SK-N-SH (cell line): ENCODE data around the gene KRT81. TPM values are rescaled to one million over a fixed set of nuclear protein-coding genes. Genes with fewer than 3 reads are reported as not detected.

Source experiments
- CTCF ChIA-PET: fragments of 300-600, 350-600 bp; formaldehyde crosslinking; extraction: SDS; loops from one replicate; lab custom pipeline; 2021; lab: Yijun Ruan, JAX
- POLR2A ChIA-PET: fragments of 350-600 bp; sonication (Branson Sonifier 250); formaldehyde crosslinking; extraction: SDS; loops from one replicate; lab custom pipeline; 2020; ENCODE audit warnings: antibody characterized with exemption, inconsistent platforms; lab: Yijun Ruan, JAX
- DNase-seq: peaks from one replicate; pipeline ENCODE4 v3.0.0; 2012
- H2AFZ ChIP-seq: fragments of 200-600 bp; sonication (generic); 2 replicates; pipeline ENCODE4 v1.8.1; 2016; ENCODE audit warnings: antibody characterized with exemption, mild to moderate bottlenecking, low read depth
- H3F3A ChIP-seq: fragments of 200-600 bp; sonication (generic); replicated peaks from 2 replicates; pipeline ENCODE3; 2016; ENCODE audit warnings: antibody characterized with exemption, mild to moderate bottlenecking; ENCODE audit not compliant: insufficient read depth
- H3K27ac ChIP-seq, 2 experiments: fragments of 200-500 bp in 1 of 2; fragments of 200-600 bp in 1 of 2; sonication (Bioruptor generic) in 1 of 2; sonication (generic), shearing (Covaris generic) in 1 of 2; 2 replicates each; pipeline versions ENCODE4 v1.5.1 to v1.6.1; 2014 to 2016; ENCODE audit warnings: low read depth in 2 of 2, inconsistent platforms in 1 of 2, low read length in 1 of 2, mild to moderate bottlenecking in 1 of 2, mixed read lengths in 1 of 2
- H3K27me3 ChIP-seq: fragments of 200-600 bp; sonication (generic), shearing (Covaris generic); 2 replicates; pipeline ENCODE4 v1.6.1; 2016; ENCODE audit warnings: mixed run types; ENCODE audit not compliant: insufficient read depth
- H3K36me3 ChIP-seq, 2 experiments: fragments of 200-500 bp in 1 of 2; fragments of 200-600 bp in 1 of 2; sonication (Bioruptor generic) in 1 of 2; sonication (generic) in 1 of 2; replicated peaks in 1 of 2; 2 replicates each; pipeline versions ENCODE3 to v1.5.1; 2014 to 2016; ENCODE audit warnings: low read length in 1 of 2, mild to moderate bottlenecking in 1 of 2; ENCODE audit not compliant: insufficient read depth in 2 of 2, control insufficient read depth in 1 of 2
- H3K4me1 ChIP-seq, 2 experiments: fragments of 200-500 bp in 1 of 2; fragments of 200-600 bp in 1 of 2; sonication (Bioruptor generic) in 1 of 2; sonication (generic), shearing (Covaris generic) in 1 of 2; 2 replicates each; pipeline versions ENCODE4 v1.5.1 to v1.6.1; 2014 to 2016; ENCODE audit warnings: low read depth in 1 of 2, low read length in 1 of 2, mixed run types in 1 of 2; ENCODE audit not compliant: insufficient read depth in 2 of 2, control insufficient read depth in 1 of 2
- H3K4me2 ChIP-seq: fragments of 200-600 bp; sonication (generic), shearing (Covaris generic); 2 replicates; pipeline ENCODE4 v1.6.1; 2017; ENCODE audit warnings: mixed run types
- H3K4me3 ChIP-seq, 2 experiments: fragments of 200-500 bp in 1 of 2; fragments of 200-600 bp in 1 of 2; sonication (Bioruptor generic) in 1 of 2; sonication (generic), shearing (Covaris generic) in 1 of 2; 2 replicates each; pipeline versions ENCODE4 v1.5.1 to v1.8.1; 2014 to 2016; ENCODE audit warnings: low read depth in 2 of 2, inconsistent platforms in 1 of 2, low read length in 1 of 2, mild to moderate bottlenecking in 1 of 2, mixed read lengths in 1 of 2, moderate library complexity in 1 of 2
- H3K79me2 ChIP-seq: fragments of 200-600 bp; sonication (generic); 2 replicates; pipeline ENCODE4 v1.8.1; 2017; ENCODE audit warnings: mild to moderate bottlenecking; ENCODE audit not compliant: insufficient read depth
- H3K9ac ChIP-seq: fragments of 200-600 bp; sonication (generic); 2 replicates; pipeline ENCODE4 v1.6.1; 2017; ENCODE audit warnings: mixed run types
- H3K9me2 ChIP-seq: fragments of 200-600 bp; sonication (generic); 2 replicates; pipeline ENCODE4 v1.6.1; 2017; ENCODE audit warnings: mixed run types
- H3K9me3 ChIP-seq: fragments of 200-600 bp; sonication (generic); 2 replicates; pipeline ENCODE4 v1.6.1; 2017; ENCODE audit warnings: mixed run types, mild to moderate bottlenecking, moderate library complexity
- H4K20me1 ChIP-seq: fragments of 200-600 bp; sonication (generic); 2 replicates; pipeline ENCODE4 v1.6.1; 2017; ENCODE audit warnings: mild to moderate bottlenecking, mixed run types; ENCODE audit not compliant: insufficient read depth
- ELF1 ChIP-seq: IDR thresholded peaks from 2 replicates; pipeline ENCODE4 v1.4.0; 2012
- EP300 ChIP-seq, 2 experiments: IDR thresholded peaks; 2 replicates each; pipeline versions ENCODE4 v1.4.0 to v1.6.1; 2012; ENCODE audit warnings: borderline replicate concordance in 1 of 2, low read depth in 1 of 2, low read length in 1 of 2
- GATA2 ChIP-seq: sonication (generic); formaldehyde crosslinking; IDR thresholded peaks from 2 replicates; pipeline ENCODE4 v1.5.0; 2020; ENCODE audit warnings: mild to moderate bottlenecking, missing genetic modification reagents
- MEF2A ChIP-seq: IDR thresholded peaks from 2 replicates; pipeline ENCODE4 v1.4.0; 2012; ENCODE audit warnings: low read depth, borderline replicate concordance
- MXI1 ChIP-seq: IDR thresholded peaks from 2 replicates; pipeline ENCODE4 v1.6.1; 2012; ENCODE audit warnings: mild to moderate bottlenecking, low read depth, low read length, improper control_type of control experiment
- NRF1 ChIP-seq: IDR thresholded peaks from 2 replicates; pipeline ENCODE4 v1.6.1; 2012; ENCODE audit warnings: low read depth, mild to moderate bottlenecking, low read length
- POLR2AphosphoS5 ChIP-seq: IDR thresholded peaks from 2 replicates; pipeline ENCODE4 v1.6.1; 2012; ENCODE audit warnings: low read depth, low read length
- RAD21 ChIP-seq: IDR thresholded peaks from 2 replicates; pipeline ENCODE4 v1.6.1; 2012; ENCODE audit warnings: mild to moderate bottlenecking, low read length
- RCOR1 ChIP-seq: fragments of 150-350 bp; IDR thresholded peaks from 2 replicates; pipeline ENCODE4 v1.6.1; 2017; ENCODE audit warnings: antibody characterized with exemption, low read length
- RXRA ChIP-seq: IDR thresholded peaks from 2 replicates; pipeline ENCODE4 v1.4.0; 2012; ENCODE audit warnings: low read depth, mild to moderate bottlenecking, borderline replicate concordance
- SMC3 ChIP-seq: IDR thresholded peaks from 2 replicates; pipeline ENCODE4 v1.6.1; 2012; ENCODE audit warnings: low read depth, low read length, improper control_type of control experiment
- TCF12 ChIP-seq: IDR thresholded peaks from 2 replicates; pipeline ENCODE4 v1.4.0; 2012
- WGBS: methylation state at CpG from one replicate; pipeline ENCODE4 v1.1.6; 2017; ENCODE audit warnings: low lambda C conversion rate; 5-methylcytosine and 5-hydroxymethylcytosine counted together
- polyA plus RNA-seq, 3 experiments: library from polyadenylated mRNA; depleted of rRNA; stranded (reverse); fragments of >200 nt; gene quantifications; 2 replicates each; pipeline ENCODE4 v1.2.3, GENCODE V29; 2012
- TF ChIP-seq, protein P1 (sequence below): IDR thresholded peaks from 2 replicates; pipeline ENCODE4 v1.4.0; 2012; ENCODE audit warnings: low read depth
- TF ChIP-seq, protein P2 (sequence below): IDR thresholded peaks from 2 replicates; pipeline ENCODE4 v1.4.0; 2012; ENCODE audit warnings: low read depth, borderline replicate concordance
- TF ChIP-seq, protein P3 (sequence below): IDR thresholded peaks from 2 replicates; pipeline ENCODE4; 2012
- TF ChIP-seq, protein P4 (sequence below): fragments of 150-350 bp; IDR thresholded peaks from 2 replicates; pipeline ENCODE4 v1.6.1; 2017; ENCODE audit warnings: antibody characterized with exemption, low read length, low read depth, borderline replicate concordance
- TF ChIP-seq, protein P5 (sequence below): IDR thresholded peaks from 2 replicates; pipeline ENCODE4 v1.4.0; 2012; ENCODE audit warnings: low read depth, borderline replicate concordance
- TF ChIP-seq, protein P6 (sequence below): fragments of 150-350 bp; IDR thresholded peaks from 2 replicates; pipeline ENCODE4 v1.6.1; 2016; ENCODE audit warnings: mild to moderate bottlenecking, low read depth, low read length

The KRT81 gene
- polyA plus RNA-seq, 1 of the 3 experiments (the other 2 are of a cell fraction), result 1.9 TPM

DNA sequence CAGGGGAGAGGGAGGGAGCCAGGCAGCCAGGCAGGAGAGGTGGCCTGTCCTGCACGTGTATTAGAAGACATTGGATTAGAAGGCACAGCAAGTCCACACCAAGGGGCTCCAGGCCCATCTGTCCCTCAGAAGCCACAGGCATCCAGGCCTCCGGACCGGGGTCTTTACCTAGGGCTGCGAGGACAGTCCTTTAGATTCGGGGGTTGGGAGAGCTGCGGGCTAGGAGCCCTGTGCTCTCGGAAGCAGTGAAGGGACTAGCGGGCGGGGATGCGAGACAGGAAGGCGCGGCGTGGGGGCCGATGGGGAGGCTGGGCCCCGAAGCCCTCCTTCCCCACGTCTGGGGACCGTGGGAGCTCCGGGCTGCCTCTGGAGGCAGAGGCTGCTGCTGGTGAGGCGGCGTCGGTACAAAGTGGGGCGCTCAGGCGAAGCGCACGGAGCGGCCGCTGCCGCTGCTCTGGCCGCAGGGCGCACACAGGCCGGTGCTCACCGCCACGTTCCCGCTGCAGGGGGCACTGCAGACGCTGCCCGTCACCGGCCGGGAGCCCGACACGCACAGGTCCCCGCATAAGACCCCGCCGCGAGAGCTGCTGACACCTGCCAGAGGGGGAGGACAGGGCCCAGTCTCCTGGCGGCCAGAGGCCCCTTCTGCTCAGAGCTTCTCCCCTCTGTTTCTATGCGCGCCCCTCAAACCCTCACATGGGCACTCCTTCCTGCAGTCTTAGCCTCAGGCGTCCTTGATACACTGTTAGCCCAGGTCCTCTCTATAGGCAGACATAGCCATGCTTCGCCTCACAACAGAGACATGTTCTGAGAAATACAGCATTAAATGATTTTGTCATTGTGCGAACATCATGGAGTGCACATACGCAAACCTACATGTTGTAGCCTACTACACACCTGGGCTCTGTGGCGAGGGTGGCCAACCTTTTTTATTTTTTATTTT is 41.0 kb downstream of the KRT81 start:
- 95% methylated on average over 25 of the region's 52 CpGs for WGBS
- Histone ChIP-seq H3K36me3 (no peaks in the 10 kb centered on the region), H3K9me2 (no peaks in the 10 kb centered on the region), H3K4me1 (peaks cover under 1 to 15% of the 10 kb centered on the region in 2 experiments; a peak in 3 of 4 replicates), H3K4me2 (no peak overlapping the region), H3K9ac (no peak overlapping the region), H3K79me2 (no peaks in the 10 kb centered on the region), H4K20me1 (no peaks in the 10 kb centered on the region), H2AFZ (no peak overlapping the region), H3F3A (peaks cover 3% of the 10 kb centered on the region), H3K4me3 (no peak overlapping the region), H3K9me3 (no peaks in the 10 kb centered on the region), H3K27me3 (no peaks in the 10 kb centered on the region), H3K27ac (no peak overlapping the region)
- TF ChIP-seq, protein P1, sequence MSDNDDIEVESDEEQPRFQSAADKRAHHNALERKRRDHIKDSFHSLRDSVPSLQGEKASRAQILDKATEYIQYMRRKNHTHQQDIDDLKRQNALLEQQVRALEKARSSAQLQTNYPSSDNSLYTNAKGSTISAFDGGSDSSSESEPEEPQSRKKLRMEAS, result no peak
- TF ChIP-seq, protein P2, sequence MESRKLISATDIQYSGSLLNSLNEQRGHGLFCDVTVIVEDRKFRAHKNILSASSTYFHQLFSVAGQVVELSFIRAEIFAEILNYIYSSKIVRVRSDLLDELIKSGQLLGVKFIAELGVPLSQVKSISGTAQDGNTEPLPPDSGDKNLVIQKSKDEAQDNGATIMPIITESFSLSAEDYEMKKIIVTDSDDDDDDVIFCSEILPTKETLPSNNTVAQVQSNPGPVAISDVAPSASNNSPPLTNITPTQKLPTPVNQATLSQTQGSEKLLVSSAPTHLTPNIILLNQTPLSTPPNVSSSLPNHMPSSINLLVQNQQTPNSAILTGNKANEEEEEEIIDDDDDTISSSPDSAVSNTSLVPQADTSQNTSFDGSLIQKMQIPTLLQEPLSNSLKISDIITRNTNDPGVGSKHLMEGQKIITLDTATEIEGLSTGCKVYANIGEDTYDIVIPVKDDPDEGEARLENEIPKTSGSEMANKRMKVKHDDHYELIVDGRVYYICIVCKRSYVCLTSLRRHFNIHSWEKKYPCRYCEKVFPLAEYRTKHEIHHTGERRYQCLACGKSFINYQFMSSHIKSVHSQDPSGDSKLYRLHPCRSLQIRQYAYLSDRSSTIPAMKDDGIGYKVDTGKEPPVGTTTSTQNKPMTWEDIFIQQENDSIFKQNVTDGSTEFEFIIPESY, result no peak
- no peak for TF ChIP-seq RAD21
- TF ChIP-seq, protein P3, sequence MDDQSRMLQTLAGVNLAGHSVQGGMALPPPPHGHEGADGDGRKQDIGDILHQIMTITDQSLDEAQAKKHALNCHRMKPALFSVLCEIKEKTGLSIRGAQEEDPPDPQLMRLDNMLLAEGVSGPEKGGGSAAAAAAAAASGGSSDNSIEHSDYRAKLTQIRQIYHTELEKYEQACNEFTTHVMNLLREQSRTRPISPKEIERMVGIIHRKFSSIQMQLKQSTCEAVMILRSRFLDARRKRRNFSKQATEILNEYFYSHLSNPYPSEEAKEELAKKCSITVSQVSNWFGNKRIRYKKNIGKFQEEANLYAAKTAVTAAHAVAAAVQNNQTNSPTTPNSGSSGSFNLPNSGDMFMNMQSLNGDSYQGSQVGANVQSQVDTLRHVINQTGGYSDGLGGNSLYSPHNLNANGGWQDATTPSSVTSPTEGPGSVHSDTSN, result no peak
- TF ChIP-seq NRF1, result no peak
- no peak for TF ChIP-seq ELF1
- TF ChIP-seq, protein P4, sequence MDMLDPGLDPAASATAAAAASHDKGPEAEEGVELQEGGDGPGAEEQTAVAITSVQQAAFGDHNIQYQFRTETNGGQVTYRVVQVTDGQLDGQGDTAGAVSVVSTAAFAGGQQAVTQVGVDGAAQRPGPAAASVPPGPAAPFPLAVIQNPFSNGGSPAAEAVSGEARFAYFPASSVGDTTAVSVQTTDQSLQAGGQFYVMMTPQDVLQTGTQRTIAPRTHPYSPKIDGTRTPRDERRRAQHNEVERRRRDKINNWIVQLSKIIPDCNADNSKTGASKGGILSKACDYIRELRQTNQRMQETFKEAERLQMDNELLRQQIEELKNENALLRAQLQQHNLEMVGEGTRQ, result no peak
- no peak for TF ChIP-seq SMC3
- no peak for TF ChIP-seq RCOR1
- TF ChIP-seq MXI1, result no peak
- TF ChIP-seq, protein P5, sequence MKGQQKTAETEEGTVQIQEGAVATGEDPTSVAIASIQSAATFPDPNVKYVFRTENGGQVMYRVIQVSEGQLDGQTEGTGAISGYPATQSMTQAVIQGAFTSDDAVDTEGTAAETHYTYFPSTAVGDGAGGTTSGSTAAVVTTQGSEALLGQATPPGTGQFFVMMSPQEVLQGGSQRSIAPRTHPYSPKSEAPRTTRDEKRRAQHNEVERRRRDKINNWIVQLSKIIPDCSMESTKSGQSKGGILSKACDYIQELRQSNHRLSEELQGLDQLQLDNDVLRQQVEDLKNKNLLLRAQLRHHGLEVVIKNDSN, result no peak
- no peak for TF ChIP-seq GATA2 (CRISPR knock-in tag)
- TF ChIP-seq TCF12, result no peak
- no peak for TF ChIP-seq EP300 (IDR thresholded peaks at IDR 0.05; ENCODE audit: borderline replicate concordance in 1 of 2, low read depth in 1 of 2, low read length in 1 of 2)
- TF ChIP-seq POLR2AphosphoS5, result no peak
- no peak for TF ChIP-seq MEF2A
- TF ChIP-seq RXRA, result no peak
- TF ChIP-seq, protein P6, sequence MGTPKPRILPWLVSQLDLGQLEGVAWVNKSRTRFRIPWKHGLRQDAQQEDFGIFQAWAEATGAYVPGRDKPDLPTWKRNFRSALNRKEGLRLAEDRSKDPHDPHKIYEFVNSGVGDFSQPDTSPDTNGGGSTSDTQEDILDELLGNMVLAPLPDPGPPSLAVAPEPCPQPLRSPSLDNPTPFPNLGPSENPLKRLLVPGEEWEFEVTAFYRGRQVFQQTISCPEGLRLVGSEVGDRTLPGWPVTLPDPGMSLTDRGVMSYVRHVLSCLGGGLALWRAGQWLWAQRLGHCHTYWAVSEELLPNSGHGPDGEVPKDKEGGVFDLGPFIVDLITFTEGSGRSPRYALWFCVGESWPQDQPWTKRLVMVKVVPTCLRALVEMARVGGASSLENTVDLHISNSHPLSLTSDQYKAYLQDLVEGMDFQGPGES, result no peak
- CTCF ChIA-PET, result interaction anchor here (1.3 to 3.1 kb wide), 4 partner anchors 28 to 93 kb away, joined by 4 to 16 read pairs (median 10); no protein-coding TSS in a partner anchor
- DNase-seq, result no peak
- POLR2A ChIA-PET, result no interaction called here
